ENCODE data around the gene ARVCF. TPM values are rescaled to one million over a fixed set of nuclear protein-coding genes. Genes with fewer than 3 reads are reported as not detected.
A peak's percentile ranks its signal among the peaks of the same experiment; 100 is the strongest.

ARVCF gene
- total RNA-seq, 1 experiment from 2014 or later: 14.9 TPM

GRCh38 chr22:19993926-19994325 lies 22.7 kb downstream of the ARVCF start:
- in situ Hi-C loops (cut with HindIII; ENCODE audit: low sequenced_read_pairs): no loop called here
- DNase-seq (ENCODE audit: low spot score): no peak

DNA sequence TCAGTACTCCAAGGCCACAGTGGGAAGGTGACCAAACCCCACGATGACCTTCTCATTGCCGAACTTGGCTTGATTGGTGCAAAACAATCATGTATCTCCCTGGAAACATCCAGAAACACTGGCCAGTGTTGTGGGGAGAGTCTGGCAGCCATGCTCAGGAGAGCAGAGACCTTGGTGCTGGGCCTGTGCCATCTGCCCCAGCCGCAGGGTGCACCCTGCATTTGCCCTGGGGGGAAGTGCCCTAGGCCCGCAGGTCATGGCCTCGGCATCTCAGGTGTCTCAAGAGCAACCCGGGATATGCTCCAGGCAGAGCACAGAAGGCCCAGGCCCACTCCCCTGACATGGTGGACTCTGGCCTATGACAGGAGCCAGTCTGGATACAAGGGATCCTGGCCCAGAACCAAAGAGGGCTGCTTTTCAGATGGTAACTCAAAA lies 23.7 kb downstream of the ARVCF start:
- in situ Hi-C loops (cut with HindIII; ENCODE audit: low sequenced_read_pairs): no loop called here

GRCh38 chr22:19992481-19992911 lies 24.1 kb downstream of the ARVCF start:
- in situ Hi-C loops (cut with HindIII; ENCODE audit: low sequenced_read_pairs): no loop called here
- DNase-seq (ENCODE audit: low spot score): no peak

More for the DNA sequence above, 23.7 kb downstream of the ARVCF start:
- DNase-seq (ENCODE audit: low spot score): no peak

- peak; percentile 52 for DNase-seq (ENCODE audit: low spot score)
- in situ Hi-C loops (cut with HindIII; ENCODE audit: low sequenced_read_pairs): no loop called here
These were observed 24.8 kb downstream of the ARVCF start for GRCh38 chr22:19991645-19992451.

DNA sequence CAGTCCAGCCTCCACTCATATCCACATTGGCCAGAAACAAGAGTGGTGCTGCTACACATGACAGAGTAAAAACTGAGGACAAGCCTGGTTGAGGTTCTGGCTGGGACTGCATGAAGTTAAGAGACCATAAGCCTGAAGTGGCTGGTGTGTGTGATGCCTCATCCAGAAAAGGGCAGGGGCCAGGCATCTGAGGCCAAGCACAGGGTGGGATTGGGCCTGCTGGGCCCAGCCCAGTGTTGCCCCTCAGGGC lies 25.3 kb downstream of the ARVCF start:
- no peak for DNase-seq (ENCODE audit: low spot score)
- in situ Hi-C loops (cut with HindIII; ENCODE audit: low sequenced_read_pairs): no loop called here

DNA sequence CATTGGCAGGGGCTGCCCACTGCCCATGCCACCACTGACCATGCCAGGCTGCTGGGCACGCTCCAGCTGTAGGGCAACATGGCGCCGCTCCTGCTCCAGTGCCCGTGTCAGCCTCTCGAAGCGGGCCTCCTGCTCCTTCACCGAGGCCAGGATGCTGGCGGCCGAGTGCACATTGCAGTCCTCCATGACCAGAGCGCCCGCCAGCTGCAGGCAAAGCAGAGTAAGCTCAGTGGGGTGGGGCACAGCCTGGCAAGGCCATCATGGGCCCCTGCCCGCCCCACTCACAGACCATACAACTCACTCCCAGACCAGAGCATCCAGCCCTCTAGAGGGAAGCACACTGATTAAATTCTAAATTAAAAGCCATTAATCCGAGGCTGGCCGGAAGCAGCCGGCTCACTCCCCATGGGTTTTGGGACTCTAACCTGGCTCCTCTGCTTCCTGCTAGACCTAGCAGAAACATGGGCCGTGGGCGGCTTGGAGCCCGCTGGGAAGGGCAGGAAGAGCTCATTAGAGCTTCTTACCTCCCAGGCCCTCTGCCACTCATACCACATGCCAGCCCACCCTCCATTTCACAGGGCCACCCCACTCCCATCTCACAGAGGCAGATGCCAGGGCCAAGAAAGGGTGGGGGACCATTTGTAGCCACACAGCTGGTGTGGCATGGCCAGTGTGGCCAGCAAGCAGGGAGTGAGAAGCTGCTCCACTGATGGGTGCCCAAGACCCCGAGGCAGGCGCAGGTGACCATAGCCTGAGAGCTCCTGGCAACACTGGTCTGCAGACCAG lies 25.8 kb downstream of the ARVCF start:
- DNase-seq (ENCODE audit: low spot score): no peak
- in situ Hi-C loops (cut with HindIII; ENCODE audit: low sequenced_read_pairs): no loop called here

DNA sequence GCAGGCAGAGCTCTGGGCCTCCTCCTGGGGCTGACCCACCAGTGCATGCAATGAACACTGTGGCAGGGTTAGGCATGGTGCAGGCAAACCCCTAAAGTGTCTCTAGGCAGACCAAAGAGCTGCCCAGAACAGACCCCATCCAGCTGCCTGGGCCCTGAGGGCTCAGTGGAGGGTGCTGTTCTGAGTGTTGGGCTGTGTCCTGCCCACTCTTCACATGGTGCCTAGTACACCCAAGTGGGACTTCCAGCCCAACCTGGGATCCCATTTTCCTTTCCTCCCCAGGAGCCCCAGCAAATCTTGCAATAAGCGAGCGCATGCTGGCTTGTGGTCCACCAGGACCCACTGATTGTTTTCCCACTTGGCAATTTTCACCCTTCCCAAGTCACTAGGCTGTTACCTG lies 26.4 kb downstream of the ARVCF start:
- in situ Hi-C loops (cut with HindIII; ENCODE audit: low sequenced_read_pairs): no loop called here
- DNase-seq (ENCODE audit: low spot score): no peak

DNA sequence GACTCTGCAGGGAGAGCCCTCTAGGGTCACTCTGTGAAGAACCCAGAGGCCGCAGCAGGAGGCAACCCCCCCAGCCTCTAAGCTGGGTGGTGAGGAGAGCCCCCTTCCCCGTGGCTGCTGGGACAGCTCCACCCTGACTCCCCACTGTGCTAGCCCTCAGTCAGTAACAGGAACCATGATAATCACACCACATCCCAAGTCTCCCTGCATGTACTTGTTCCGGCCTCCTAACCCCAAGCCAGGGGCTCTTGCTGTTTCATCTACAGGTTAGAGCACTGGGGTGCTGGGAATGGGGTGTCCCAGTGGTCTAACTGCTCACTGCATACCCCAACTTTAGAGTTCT lies 26.9 kb downstream of the ARVCF start:
- in situ Hi-C loops (cut with HindIII; ENCODE audit: low sequenced_read_pairs): no loop called here
- DNase-seq (ENCODE audit: low spot score): no peak

DNA sequence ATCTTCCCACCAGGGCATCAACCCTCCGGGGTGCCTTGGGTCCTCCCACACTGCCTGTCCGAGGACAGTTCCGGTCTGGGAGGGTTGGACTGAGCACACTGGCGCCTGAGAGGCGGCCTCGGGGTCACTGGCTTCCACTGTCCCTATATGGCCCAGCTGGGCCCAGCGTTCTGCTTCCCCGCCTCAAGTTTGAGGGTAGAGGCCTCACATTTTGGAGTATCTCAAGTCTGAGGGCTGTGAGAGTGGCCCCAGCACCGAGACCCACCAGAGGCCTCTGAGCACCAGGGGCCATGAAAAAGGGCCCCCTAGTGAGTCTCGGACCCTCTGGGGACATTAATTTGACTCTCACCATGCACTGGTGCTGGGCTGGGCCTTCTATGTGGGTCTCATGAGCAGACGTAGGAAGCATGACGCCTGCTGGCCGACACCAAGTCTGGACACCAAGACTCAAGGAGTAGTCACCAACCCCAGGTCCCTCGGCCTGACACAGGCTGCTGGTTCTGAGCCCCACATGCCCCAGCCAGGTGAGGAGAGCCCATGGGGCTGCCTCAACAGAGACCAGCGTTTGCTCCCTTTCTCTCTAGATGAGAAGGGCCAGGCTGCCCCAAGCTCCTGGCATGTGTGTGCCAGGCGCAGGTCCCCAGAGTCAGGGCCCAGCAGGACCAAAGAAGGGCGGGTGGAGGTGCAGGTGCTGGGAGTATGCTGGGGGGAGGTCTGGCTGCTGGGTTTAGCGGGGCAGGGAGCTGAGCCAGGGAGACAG lies 27.5 kb downstream of the ARVCF start:
- DNase-seq (ENCODE audit: low spot score): no peak
- in situ Hi-C loops (cut with HindIII; ENCODE audit: low sequenced_read_pairs): no loop called here

DNA sequence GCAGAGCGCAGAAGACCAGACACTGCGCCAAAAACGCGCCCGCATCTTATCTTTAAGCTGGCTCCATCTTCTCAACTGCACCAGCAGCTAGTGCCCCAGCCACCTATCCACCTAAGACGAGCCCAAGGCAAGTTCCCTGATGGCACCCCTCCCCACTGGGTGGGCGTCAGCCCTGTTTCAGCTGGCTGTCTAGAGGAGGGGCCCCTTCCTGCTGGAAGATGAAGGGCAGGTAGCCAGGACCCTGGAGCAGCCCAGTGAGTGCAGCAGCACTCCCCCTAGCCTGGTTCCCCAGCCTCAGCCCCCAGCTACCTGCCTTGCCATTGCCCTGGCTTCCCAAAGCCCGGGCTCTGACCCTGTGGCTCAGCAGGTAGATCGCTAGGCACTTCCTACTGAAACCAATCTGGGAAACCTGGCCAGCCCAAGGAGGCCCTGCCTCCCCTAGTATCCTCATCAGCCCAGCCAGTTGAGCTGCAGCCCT lies 28.3 kb downstream of the ARVCF start:
- DNase-seq (ENCODE audit: low spot score): no peak
- in situ Hi-C loops (cut with HindIII; ENCODE audit: low sequenced_read_pairs): no loop called here

GRCh38 chr22:19987394-19988306 lies 29.0 kb downstream of the ARVCF start:
- DNase-seq (ENCODE audit: low spot score): no peak
- in situ Hi-C loops (cut with HindIII; ENCODE audit: low sequenced_read_pairs): no loop called here

GRCh38 chr22:19986410-19987341 lies 29.9 kb downstream of the ARVCF start:
- in situ Hi-C loops (cut with HindIII; ENCODE audit: low sequenced_read_pairs): no loop called here

DNA sequence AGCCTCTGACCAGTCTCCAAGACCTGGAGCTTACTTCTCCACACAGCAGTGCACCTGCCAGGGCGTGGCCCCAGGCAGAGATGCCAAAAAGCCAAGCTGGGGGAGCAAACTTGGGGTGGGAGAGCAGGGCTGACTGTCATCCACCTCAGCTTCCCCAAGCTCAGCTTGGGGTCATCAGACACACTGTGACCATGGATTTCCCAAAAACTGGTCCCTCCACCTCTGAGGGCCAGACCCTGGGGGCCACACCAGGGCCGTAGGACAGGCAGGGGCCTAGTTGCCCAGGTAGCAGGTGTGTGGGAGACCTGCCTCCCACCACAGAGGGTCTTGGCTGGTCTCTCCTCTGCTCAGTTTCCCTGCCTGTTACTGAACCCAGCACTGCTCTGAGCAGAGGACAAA lies 30.6 kb downstream of the ARVCF start:
- in situ Hi-C loops (cut with HindIII; ENCODE audit: low sequenced_read_pairs): no loop called here
- DNase-seq (ENCODE audit: low spot score): no peak

More at GRCh38 chr22:19986410-19987341, 29.9 kb downstream of the ARVCF start:
- peak; percentile 59 for DNase-seq (ENCODE audit: low spot score)

- in situ Hi-C loops (cut with HindIII; ENCODE audit: low sequenced_read_pairs): no loop called here
- no peak for DNase-seq (ENCODE audit: low spot score)
These were observed 31.5 kb downstream of the ARVCF start for GRCh38 chr22:19984851-19985811.

- in situ Hi-C loops (cut with HindIII; ENCODE audit: low sequenced_read_pairs): no loop called here
- DNase-seq (ENCODE audit: low spot score): no peak
These were observed 32.3 kb downstream of the ARVCF start for GRCh38 chr22:19984201-19984753.

DNA sequence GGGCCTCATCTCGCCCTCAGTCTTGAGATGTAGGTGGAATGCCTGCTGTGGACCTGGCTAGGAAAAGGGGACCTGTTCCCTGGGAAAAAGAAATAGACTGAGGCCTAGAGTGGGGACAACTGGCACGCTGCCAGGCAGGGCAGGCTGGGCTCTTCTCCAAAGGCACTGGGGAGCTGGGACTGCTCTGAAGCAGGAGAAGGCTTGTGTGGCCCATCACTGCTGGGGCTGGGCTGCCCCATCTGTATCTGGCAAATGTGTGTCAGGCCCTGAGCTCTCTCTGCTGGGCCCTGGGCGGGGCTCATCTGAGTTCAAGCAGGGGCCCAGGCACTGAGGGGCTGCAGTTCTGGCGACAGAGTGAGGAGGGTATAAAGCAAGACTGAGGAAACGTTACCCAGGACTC lies 32.9 kb downstream of the ARVCF start:
- in situ Hi-C loops (cut with HindIII; ENCODE audit: low sequenced_read_pairs): no loop called here
- DNase-seq (ENCODE audit: low spot score): no peak

All from G401 (cell line).